IPS-11a (cell line): ENCODE results near the gene DLL4.

ENCODE experiments used
- H3K4me3 ChIP-seq: one replicate; pipeline ENCODE4 v1.5.1; 2013; ENCODE audit warnings: low read depth, low read length, control low read depth

DLL4 gene

DNA sequence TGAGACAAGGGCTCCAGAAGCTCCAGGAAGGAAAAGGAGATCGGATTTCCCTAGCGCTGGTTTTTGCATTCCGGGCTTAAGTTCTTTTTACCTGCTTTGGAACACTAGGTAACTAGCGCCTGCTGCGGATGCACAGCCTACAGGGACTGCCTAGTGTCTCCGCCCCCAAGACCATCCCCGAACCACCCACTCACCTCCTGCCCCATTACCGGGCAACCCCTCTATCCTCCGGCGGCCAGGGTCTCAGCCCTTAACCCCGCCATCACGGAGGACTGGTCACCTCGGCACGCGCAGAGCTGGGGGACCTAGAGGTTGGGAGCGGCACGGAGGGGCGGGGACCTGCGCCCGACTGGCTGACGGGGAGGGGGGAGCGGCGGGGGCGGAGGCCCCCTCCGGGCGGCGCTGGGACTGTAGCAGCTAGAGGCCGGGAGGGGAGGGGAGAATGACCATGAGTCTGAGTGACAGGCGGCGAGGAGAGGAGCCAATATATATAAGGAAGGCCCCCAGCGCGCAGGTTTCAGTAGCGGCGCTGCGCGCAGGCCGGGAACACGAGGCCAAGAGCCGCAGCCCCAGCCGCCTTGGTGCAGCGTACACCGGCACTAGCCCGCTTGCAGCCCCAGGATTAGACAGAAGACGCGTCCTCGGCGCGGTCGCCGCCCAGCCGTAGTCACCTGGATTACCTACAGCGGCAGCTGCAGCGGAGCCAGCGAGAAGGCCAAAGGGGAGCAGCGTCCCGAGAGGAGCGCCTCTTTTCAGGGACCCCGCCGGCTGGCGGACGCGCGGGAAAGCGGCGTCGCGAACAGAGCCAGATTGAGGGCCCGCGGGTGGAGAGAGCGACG, at the start of gene DLL4:
Gene DLL4, plus strand, starts transcription at position 520 of the 839 bp plus-strand sequence. CDS start 329 bp downstream, outside the sequence.
- peak within 1 kb of the TSS; percentile 20 for H3K4me3 ChIP-seq

DNA sequence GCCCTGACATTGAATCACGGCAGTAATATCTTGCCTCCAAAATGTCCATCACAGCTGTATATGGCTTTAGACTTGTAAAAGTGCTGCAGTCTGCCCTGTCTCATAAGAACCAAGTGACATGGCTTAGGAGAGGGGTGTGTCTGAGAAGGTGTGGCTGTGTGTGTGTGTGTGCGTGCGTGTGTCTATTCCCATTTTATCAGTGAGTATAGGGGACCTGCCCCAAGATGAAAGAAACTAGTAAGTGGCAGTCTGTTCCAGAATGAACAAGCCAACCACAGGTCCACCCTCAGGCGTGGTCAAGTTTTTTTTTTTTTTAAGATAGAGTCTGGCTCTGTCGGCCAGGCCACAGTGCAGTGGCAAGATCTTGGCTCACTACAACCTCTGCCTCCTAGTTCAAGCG, 49.5 kb upstream of the DLL4 start:
- H3K4me3 ChIP-seq, result no peak overlapping the region

DNA sequence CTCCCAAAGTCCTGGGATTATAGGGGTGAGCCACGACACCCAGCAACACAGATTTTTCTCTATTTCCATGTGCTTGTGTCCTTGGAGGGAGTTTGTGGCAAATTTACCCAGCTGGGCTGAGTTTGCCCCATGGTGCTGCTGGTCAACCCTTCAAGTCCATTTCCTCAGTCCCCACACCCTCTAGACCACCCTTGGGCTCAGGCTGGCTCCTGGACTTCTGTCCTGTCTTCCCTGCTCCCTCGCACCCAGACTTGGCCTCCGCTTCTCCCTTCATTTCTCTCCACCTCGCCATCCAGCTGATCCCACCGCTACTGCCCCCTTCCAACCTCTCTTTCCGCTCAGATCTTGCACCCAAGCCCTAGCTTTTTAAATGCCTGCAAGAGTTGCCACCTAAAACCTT, 47.8 kb upstream of the DLL4 start:
- no peak overlapping the region for H3K4me3 ChIP-seq

DNA sequence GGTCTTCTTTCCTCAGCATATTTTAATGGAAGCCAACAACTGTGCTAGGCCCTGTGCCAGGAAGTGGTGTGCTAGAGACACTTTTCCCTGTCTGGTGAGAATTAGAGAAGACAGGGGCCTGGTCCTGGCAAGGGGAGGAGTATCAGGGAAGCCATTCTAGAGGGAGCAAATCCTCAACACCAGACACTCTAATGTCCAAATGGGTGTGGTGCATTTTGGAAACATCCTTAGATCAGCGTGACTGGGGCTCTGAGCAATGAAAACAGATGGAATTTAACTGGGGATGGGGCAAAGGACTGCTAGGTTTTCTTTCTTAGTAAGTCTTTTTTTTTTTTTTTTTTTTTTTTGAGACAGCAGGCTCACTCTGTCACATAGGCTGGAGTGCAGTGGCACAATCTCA, 42.6 kb upstream of the DLL4 start:
- no peak overlapping the region for H3K4me3 ChIP-seq

DNA sequence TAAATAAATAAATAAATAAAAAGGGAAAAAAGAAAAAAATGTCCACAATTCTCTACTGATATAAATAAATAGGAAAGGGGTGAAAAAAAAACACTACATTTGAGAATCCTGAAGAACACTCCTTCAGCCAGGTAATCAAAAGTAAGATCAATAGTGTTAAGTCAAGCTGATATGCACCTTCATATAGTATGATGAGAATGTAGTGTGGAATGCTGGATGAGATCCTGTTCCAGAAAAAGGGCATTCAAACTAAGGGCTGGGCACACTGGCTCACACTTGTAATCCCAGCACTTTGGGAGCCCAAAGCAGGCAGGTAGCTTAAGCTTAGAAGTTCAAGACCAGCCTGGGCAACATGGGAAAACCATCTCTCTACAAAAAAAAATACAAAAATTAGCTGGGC, 40.0 kb upstream of the DLL4 start:
- no peak overlapping the region for H3K4me3 ChIP-seq

DNA sequence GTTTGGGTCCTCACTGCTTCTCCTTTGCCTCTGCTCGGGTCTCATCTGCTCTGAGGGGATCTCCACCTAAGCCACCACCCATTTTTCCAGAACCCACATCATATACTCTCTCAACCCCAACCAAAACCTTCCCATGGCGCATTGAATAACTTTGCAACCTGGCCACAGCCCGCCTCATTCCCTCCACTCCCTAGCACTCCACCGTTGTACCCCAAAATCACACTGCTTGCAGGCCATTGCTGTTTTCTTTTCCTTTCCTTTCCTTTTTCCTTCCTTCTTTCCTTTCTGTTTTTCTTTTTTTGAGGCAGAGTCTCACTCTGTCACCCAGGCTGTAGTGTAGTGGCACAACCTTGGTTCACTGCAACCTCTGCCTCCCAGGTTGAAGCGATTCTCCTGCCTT, 38.0 kb upstream of the DLL4 start:
- no peak overlapping the region for H3K4me3 ChIP-seq

DNA sequence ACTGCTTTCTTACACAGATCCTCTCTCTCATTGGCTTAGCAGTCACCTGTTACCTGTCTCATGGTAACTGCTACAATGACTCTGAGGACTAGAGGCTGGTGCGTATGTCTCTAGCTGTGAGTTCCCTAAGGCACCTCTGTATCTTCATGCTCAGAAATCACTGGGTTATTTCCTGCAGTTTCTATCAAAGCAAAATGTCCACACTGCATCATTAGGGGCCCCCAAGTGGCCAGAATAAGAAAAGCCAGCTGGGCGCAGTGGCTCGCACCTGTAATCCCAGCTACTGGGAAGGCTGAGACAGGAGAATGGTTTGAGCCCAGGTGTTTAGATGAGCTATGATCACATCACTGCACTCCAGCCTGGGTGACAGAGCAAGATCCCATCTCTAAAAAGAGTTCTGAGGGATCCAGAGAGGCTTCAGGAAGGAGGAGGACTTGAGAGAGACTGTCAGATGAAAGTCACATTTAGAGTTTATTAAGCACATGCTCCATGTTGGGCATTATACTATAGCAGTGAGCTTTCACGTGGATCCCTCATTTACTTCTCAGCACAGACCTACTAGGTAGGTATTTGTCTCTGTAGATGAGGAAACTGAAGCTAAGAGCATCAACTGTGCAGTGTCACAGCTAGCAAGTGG, 37.2 kb upstream of the DLL4 start:
- no peak overlapping the region for H3K4me3 ChIP-seq

DNA sequence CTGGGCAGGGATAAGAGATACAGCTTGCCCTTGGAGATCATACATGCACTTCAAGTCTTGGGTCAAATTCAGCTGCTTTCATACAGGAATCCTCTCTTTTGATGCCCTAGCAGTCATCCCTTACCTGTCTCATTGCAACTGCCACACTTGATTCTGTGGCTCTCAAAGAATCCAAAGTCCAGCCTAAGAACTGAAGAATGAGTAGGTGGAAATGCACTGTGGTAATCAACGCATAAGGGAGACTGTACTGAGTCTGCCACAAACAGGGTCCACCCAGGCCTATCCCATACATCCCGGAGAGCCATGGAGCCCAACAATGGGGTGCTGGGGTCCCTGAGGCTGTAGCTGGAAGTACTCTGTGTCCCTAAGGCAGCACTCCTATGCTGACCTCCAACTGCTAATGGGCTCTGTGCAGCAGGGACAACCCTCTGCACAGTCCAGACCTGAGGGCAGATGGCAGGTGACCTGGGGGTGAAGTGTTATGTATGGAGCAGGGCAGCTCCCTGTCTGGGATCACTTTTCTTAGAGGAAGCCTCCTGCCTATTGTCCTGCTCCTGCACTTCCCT, 36.6 kb upstream of the DLL4 start:
- H3K4me3 ChIP-seq, result no peak overlapping the region

DNA sequence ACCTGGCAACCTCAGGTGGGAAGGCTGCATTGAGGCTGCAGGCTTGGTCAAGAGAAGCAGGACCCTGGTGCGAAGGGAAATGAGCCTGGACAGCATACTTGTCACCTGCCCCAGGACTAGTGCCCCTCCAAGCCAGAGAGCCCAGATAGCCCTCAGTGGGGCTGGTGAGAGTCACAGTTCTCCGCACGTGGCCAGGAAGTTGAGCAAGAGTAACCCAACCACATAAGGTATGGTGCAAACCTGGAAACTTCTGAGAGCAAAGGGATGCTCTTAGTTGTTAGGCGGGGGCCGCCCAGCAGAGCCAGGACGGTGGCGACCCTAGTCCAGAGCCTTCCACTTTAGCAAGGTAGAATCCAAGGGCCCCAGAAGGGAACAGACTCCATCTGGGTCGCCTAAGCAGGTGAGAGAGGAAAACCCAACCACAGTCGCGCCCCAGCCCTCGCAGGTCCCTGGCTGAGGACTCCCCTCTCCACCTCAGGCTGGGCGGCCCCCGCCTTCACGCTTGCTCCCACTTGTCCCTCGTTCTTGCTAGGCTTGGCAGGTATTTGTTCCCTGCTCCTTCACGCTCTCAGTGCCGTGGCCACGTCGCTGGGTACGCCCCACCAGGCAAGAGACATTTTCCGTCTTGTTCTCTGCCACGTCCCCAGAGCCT, 36.0 kb upstream of the DLL4 start:
- H3K4me3 ChIP-seq, result no peak overlapping the region

DNA sequence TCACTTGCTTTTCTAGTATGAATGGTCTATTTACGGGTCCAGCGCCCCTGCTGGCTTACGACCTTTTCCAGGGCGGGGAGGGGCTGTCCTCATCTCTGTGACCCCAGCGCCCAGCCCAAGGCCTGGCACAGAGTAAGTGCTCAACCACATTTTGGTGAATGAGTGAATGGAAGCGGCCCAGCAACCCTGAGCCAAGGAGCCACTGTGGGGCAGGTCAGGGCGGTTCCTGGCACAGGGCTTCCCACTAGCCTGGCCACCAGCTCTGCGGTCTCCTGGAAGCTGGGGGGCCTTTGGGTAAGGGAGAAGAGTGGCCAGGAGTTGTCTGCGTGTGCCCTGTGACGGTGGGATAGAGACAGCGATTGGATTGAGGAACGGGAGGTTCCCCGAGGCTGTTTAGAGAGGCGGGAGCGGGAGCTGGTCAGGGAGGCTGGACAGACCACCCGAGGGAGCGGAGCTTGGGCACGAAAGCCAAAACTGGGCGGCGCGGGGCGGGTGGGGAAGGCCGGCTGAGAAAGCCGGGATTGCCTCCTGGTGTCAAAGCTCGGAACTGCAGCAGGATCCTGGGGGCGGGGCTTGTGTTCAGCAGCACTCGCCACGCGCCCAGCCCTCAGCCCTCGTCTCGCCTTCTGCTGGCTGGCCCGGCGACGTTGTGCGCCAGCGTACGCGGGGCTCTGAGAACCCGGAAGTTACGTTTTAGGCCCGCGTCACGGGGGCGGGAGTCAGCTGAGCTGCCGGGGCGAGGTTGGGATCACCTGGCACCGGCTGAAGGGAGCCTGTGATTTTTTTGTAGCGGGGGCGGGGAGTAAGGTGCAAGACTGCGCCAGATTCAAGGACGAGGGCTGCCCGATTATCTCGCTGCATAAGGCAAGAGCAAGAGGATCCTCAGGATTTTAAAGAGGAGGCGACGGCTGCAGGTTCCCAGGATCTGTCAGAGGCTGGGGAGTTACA, 35.1 kb upstream of the DLL4 start, which contains the start of gene VPS18:
Gene VPS18, plus strand, starts transcription at position 718 of the 948 bp plus-strand sequence. CDS start 319 bp downstream, outside the sequence.
- H3K4me3 ChIP-seq, result peak within 1 kb of the TSS; percentile 89

DNA sequence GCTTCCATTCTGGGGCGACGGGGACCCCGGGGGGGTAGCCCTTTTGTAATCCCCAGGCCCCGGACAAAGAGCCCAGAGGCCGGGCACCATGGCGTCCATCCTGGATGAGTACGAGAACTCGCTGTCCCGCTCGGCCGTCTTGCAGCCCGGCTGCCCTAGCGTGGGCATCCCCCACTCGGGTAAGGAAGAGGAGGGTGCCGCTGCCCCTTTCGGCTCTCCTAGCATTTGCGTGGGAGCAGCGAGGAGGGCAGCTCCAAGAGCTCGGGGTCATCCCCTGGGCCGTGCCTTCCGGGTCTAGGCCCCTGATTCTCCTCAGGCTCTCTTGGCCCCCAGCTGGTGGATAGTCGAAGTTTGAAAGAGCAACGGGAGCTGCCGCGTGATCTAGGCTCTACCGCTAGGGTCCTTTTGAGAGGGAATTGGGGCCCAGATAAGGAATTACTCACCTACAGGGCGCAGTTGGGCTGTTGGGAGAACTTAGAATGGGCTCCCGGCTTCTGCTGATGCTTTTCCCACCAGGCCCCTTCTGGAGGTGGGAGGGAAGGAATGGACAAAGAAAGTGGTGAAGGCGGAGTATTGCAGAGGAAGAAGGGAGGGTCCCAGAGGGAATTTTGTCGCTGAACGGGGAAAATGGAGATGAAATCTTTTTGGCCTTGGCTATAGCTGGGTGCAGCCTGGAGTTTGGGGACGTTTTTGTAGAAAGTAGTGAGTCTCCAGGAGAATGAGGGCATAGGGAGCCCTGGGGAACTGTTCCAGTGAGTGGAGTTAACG, 34.3 kb upstream of the DLL4 start:
- H3K4me3 ChIP-seq, result peak overlapping the region; percentile 89

DNA sequence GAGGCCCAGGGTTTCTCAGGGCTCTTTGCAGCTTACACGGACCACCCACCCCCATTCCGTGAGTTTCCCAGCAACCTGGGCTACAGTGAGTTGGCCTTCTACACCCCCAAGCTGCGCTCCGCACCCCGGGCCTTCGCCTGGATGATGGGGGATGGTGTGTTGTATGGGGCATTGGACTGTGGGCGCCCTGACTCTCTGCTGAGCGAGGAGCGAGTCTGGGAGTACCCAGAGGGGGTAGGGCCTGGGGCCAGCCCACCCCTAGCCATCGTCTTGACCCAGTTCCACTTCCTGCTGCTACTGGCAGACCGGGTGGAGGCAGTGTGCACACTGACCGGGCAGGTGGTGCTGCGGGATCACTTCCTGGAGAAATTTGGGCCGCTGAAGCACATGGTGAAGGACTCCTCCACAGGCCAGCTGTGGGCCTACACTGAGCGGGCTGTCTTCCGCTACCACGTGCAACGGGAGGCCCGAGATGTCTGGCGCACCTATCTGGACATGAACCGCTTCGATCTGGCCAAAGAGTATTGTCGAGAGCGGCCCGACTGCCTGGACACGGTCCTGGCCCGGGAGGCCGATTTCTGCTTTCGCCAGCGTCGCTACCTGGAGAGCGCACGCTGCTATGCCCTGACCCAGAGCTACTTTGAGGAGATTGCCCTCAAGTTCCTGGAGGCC, 29.5 kb upstream of the DLL4 start:
- no peak overlapping the region for H3K4me3 ChIP-seq

DNA sequence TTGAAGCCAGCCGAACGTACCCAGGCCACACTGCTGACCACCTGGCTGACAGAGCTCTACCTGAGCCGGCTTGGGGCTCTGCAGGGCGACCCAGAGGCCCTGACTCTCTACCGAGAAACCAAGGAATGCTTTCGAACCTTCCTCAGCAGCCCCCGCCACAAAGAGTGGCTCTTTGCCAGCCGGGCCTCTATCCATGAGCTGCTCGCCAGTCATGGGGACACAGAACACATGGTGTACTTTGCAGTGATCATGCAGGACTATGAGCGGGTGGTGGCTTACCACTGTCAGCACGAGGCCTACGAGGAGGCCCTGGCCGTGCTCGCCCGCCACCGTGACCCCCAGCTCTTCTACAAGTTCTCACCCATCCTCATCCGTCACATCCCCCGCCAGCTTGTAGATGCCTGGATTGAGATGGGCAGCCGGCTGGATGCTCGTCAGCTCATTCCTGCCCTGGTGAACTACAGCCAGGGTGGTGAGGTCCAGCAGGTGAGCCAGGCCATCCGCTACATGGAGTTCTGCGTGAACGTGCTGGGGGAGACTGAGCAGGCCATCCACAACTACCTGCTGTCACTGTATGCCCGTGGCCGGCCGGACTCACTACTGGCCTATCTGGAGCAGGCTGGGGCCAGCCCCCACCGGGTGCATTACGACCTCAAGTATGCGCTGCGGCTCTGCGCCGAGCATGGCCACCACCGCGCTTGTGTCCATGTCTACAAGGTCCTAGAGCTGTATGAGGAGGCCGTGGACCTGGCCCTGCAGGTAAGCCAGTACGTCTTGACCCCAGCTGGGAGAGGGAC, 28.7 kb upstream of the DLL4 start:
- H3K4me3 ChIP-seq, result no peak overlapping the region

DNA sequence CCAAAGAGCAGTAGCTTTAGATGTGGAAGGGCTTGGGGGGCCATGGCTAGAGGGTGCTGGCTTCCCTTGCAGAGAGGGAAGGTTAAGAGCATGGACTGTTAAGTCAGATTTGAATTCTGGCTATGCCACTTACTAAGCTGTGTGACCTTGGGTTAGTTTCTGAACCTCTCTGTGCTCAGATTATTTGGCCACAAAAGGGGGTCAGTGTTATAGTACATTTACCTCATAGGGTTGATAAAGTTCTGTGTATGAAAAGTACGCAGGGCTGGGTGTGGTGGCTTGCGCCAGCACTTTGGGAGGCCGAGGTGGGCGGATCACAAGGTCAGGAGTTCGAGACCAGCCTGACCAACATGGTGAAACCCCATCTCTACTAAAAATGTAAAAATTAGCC, 28.1 kb upstream of the DLL4 start:
- no peak overlapping the region for H3K4me3 ChIP-seq

DNA sequence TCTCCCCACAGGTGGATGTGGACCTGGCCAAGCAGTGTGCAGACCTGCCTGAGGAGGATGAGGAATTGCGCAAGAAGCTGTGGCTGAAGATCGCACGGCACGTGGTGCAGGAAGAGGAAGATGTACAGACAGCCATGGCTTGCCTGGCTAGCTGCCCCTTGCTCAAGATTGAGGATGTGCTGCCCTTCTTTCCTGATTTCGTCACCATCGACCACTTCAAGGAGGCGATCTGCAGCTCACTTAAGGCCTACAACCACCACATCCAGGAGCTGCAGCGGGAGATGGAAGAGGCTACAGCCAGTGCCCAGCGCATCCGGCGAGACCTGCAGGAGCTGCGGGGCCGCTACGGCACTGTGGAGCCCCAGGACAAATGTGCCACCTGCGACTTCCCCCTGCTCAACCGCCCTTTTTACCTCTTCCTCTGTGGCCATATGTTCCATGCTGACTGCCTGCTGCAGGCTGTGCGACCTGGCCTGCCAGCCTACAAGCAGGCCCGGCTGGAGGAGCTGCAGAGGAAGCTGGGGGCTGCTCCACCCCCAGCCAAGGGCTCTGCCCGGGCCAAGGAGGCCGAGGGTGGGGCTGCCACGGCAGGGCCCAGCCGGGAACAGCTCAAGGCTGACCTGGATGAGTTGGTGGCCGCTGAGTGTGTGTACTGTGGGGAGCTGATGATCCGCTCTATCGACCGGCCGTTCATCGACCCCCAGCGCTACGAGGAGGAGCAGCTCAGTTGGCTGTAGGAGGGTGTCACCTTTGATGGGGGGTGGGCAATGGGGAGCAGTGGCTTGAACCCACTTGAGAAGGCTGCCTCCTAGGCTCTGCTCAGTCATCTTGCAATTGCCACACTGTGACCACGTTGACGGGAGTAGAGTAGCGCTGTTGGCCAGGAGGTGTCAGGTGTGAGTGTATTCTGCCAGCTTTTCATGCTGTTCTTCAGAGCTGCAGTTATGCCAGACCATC, 26.3 kb upstream of the DLL4 start:
- no peak overlapping the region for H3K4me3 ChIP-seq

DNA sequence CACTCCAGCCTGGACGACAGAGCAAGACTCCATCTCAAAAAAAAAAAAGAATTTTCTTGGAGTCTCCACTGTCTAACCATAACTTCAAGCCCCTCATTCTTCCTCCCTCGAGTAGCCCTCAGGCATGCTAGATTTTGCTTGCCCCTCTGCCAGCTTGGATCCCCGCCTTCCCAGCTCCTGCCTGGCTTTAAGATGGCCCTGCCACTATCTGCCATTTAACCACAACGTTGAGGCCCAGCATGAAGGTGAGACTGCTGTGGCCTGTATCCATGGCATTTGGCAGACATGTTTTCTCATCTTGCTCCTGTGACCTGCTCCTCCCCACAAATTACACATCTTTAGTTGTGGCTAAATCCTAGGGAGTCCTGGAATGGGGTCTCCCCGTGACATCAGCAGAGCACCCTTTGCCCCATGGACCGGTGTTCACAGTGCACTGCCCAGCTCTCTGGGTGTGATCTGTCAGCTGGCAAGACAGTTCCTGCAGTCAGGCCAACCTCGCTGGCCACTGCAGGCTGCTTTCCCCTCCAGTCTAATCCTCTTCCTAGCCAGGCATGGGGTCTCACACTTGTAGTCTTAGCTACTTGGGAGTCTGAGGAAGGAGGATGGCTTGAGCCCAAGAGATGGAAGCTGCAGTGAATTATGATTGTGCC, 24.5 kb upstream of the DLL4 start:
- H3K4me3 ChIP-seq, result no peak overlapping the region
